ENCODE results near the gene SEC23IP.
"Not testable (repeated sequence)": the region's sequence is repeated elsewhere in the genome, so short reads cannot be mapped to it uniquely, and the experiment has no call there.

The SEC23IP gene

GRCh38 chr10:119863951-119864565 lies 28.5 kb upstream of the SEC23IP start:
- DNase-seq (ENCODE audit: extremely low spot score), result no peak
- no peak for TF ChIP-seq CTCF (IDR thresholded peaks at IDR 0.05; ENCODE audit: control extremely low read depth, extremely low read depth, low read depth, missing control alignments)
- CTCF ChIA-PET, result interaction anchor here (1.3 to 9.0 kb wide), 2 partner anchors 10 to 179 kb away, joined by 3 to 145 read pairs; no protein-coding TSS in a partner anchor
- POLR2A ChIA-PET, result no interaction called here

- ChIA-PET POLR2A (no interaction called here), CTCF (interaction anchor here (1.5 to 9.0 kb wide), 2 partner anchors 142 to 181 kb away, joined by 3 to 145 read pairs; no protein-coding TSS in a partner anchor)
- TF ChIP-seq CTCF (IDR thresholded peaks at IDR 0.05; ENCODE audit: control extremely low read depth, extremely low read depth, low read depth, missing control alignments), result no peak
- no peak for DNase-seq (ENCODE audit: extremely low spot score)
These were observed 26.8 kb upstream of the SEC23IP start for GRCh38 chr10:119865699-119866240.

GRCh38 chr10:119867317-119867716 lies 25.2 kb upstream of the SEC23IP start:
- CTCF ChIA-PET, result interaction anchor here (1.0 to 1.9 kb wide), 5 partner anchors 8 to 340 kb away, joined by 3 to 14 read pairs (median 3); no protein-coding TSS in a partner anchor
- no peak for TF ChIP-seq CTCF (IDR thresholded peaks at IDR 0.05; ENCODE audit: control extremely low read depth, extremely low read depth, low read depth, missing control alignments)
- DNase-seq (ENCODE audit: extremely low spot score), result no peak
- POLR2A ChIA-PET, result no interaction called here

- CTCF ChIA-PET, result interaction anchor here (3.2 to 5.9 kb wide), 2 partner anchors 9 to 118 kb away, joined by 9 to 74 read pairs; no protein-coding TSS in a partner anchor
- POLR2A ChIA-PET; DNase-seq (ENCODE audit: extremely low spot score): not testable (repeated sequence)
These were observed 23.1 kb upstream of the SEC23IP start for GRCh38 chr10:119869398-119869797.

- ChIA-PET POLR2A (interaction anchor here (0.6 to 2.9 kb wide), 6 partner anchors 19 to 275 kb away, joined by 3 to 15 read pairs (median 4); partner anchors contain the start of genes SEC23IP and TIAL1), CTCF (interaction anchor here (0.7 to 5.9 kb wide), 12 partner anchors 11 to 185 kb away, joined by 3 to 74 read pairs (median 4); no protein-coding TSS in a partner anchor)
- DNase-seq (ENCODE audit: extremely low spot score), result peak; percentile 59
- TF ChIP-seq CTCF (IDR thresholded peaks at IDR 0.05; ENCODE audit: control extremely low read depth, extremely low read depth, low read depth, missing control alignments), result no peak
These were observed 20.5 kb upstream of the SEC23IP start for GRCh38 chr10:119871881-119872609.

- no peak for DNase-seq (ENCODE audit: extremely low spot score)
- ChIA-PET CTCF (interaction anchor here (1.1 to 5.9 kb wide), 7 partner anchors 11 to 185 kb away, joined by 3 to 74 read pairs (median 4); no protein-coding TSS in a partner anchor), POLR2A (interaction anchor here (0.5 to 2.9 kb wide), 7 partner anchors 19 to 819 kb away, joined by 3 to 15 read pairs (median 4); partner anchors contain the start of genes SEC23IP and TIAL1)
- TF ChIP-seq CTCF (IDR thresholded peaks at IDR 0.05; ENCODE audit: control extremely low read depth, extremely low read depth, low read depth, missing control alignments), result no peak
These were observed 20.0 kb upstream of the SEC23IP start, which contains the start of gene MCMBP for GRCh38 chr10:119872610-119872859. Gene MCMBP, minus strand, starts transcription at chr10:119872843. Its CDS starts 259 bp downstream, at chr10:119872584.
